GM18511 (cell line): ENCODE measurements around the gene KTI12.
"Not testable (repeated sequence)": the region's sequence is repeated elsewhere in the genome, so short reads cannot be mapped to it uniquely, and the experiment has no call there.

Experiments used
- ATAC-seq: cut with Tn5 transposase; IDR thresholded peaks from one replicate; pipeline ENCODE4 v1.9.1; 2021; ENCODE audit warnings: mild to moderate bottlenecking, moderate library complexity; ENCODE audit not compliant: unreplicated experiment

Gene KTI12

DNA sequence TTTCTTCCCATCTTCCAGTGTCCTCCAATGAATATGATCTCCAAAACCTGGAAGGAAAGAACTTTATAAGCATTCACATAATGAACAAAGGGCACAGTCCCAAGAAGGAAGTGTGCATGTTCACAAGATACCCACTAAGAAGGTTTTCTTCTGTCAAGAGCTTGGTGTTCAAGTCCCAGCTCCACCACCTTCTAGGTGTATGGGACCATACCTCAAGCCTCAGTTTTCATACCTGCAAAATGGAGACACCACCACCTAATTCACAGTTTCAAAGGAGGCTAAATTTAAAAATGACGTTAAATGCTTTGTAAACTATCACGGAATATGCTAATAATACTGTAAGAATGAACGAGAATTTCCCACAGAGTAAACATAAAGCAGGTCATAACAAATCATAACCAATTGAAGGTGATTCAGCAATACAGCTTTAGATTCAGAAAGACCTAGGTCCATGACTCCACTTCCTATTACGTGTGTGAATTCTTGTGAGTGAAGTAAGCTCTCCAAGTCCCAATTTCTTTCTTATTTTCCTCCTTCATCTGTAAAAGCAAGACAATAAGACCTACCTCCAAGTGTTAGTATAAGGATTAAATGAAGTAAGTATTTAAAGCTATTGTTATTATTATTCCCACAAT, 8.1 kb upstream of the KTI12 start:
- ATAC-seq: no peak

DNA sequence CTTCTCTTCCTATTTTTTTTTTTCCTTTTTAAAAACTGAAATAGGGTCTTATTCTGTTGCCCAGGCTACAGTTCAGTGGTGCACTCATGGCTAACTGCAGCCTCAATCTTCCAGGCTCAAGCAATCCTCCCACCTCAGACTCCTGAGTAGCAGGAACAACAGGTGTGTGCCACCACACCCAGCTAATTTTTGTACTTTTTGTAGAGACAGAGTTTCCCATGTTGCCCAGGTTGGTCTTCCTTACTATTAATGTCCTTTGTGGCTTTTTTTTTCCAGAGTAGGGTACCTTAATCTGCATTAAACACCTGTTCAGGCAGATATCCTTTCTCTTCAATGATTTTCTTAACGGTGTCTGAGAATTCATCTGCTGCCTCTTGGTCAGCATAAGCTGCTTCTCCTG, 4.3 kb upstream of the KTI12 start:
- no peak for ATAC-seq

DNA sequence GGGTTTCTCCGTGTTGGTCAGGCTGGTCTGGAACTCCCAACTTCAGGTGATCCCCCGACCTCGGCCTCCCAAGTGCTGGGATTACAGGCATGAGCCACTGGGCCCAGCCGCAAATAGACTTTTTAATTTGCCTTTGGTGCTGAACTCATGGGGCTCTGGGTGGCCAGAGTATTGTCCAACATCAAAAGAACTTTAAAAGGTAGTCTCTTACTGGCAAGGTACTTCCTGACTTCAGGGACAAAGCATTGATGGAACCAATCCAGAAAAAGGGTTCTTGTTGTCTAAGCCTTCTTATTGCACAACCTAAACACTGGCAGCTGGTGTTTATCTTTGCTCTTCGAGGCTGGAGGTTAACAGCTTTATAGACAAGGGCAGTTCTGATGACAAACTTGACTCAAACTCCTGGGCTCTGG, 3.8 kb upstream of the KTI12 start:
- no peak for ATAC-seq

DNA sequence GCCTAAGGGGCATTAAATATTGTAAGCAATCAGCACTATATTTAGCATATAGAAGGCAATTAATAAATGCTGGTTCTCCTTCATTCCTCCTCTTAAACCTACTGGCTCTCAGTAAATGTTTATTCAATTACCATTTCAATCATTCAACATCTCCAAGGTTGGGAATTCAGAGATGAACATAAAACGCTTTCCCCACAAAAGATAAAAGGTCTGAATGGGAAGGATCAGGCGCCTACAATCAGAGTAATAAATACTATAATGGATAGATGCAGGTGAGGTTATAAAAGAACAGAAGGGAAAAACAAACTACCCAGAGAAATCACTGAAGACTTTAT, 407 bp upstream of the KTI12 start:
- ATAC-seq: no peak

DNA sequence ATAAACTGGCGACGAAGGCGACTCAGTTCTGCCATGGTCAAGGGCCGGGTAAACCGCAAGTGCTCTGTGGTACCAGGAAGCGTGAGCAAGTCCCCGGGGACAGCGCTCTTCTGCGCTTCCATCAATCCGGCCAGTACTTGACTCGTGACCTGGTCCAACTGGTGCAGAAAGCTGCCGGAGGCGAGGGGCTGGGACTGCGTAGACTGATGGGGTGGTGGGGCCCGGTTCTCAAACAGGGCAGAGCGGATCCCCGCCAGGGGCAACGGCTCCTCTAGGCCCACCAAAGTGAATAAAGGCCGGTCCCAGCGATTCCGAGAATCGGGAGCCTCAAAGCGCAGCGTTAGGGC, 852 bp downstream of the KTI12 start:
- ATAC-seq: no peak

DNA sequence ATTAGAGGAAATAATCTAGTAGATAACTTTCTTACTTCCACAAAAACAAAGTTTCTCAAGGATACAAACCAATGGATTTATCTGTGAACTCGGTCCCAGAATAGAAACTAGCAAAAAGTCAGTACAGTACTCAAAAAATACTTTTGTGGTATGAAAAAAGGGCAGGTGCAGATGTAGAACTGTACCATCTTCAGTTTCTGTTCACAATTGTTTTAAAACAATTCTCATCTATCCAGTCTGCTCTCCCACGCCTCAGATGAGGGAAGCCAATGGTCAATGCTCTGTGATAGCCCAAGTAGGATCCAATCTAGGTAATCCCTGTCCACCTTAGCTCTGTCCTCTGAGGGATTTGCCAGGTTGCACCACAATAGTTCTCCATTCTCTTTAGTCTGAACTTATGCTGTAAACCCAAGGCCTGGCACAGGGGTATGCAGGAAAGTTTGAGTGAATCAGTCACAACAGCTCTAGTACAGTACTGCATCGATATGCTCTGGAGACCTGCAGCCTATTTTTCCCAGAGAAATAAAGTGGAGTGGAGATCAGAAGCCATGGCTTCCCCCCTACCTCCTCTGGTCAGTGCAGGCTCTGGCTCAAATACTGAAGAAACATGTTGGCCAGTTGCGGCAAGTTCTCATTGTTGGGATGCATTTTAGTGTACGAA, 1.4 kb downstream of the KTI12 start:
- no peak for ATAC-seq

DNA sequence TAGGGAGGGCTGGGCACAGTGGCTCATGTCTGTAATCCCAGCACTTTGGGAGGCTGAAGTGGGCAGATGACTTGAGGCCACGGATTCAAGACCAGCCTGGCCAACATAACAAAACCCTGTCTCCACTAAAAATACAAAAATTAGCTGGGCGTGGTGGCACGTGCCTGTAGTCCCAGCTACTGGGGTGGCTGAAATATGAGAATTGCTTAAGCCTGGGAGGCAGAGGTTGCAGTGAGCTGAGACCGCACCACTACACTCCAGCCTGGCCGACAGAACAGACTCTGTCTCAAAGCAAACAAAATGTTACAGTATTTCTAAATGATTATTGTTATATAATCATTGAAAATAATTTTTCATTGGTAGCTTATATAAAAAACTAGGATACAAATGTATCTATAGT, 4.8 kb downstream of the KTI12 start:
- not testable (repeated sequence) for ATAC-seq

DNA sequence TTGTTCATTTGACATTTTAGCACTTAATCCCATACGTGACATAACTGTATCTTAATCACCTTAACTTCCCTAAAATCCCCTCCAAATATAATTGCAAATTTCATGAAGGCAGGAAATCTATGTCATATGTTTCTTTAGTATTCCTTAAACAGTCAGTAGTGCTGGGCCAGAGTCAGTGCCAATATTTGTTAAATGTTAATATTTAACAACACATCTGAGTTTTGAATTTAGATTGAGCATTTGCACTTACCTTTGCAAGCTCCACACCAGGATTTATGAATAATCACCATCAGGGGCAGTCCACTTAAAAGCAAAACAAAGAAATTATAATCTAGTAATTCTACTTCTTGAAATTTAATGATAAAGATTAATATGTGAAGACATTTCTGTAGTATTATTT, 5.3 kb downstream of the KTI12 start:
- ATAC-seq: no peak

DNA sequence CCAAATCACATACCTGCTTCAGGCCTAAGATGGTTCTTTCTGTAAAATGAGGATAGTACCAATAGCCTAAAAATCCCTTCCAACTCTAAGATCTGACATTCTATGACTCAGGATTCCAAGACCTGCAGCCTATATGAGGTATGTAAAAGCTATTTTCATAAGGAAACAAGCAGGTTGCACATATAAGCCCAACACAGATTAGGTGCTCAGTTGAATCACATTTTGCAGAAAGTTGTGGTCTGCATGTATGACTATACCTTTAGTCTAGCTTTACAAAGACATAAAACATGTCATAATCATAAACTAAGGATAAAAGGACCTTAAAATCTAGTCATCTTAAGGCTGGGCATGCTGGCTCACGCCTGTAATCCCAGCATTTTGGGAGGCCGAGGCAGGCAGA, 7.3 kb downstream of the KTI12 start:
- ATAC-seq: no peak

DNA sequence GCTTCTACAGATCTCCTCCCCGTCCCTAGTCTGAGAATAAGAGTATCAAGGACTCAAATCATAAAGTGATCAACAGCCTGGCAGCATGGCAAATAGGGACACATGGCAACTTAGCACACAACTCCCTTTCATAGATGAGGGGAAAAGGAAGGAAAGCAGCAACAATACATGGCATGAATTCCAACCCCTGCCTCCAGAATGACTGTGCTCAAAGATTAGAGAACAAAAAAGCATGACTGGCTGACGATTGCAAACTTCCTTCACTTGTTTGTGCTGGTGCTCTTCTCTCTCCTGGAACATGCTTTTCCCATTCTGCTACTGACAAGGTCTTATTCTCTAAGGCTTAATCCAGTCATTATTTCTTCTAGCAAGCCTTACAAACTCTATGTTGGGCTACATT, 11.5 kb downstream of the KTI12 start:
- ATAC-seq: no peak

DNA sequence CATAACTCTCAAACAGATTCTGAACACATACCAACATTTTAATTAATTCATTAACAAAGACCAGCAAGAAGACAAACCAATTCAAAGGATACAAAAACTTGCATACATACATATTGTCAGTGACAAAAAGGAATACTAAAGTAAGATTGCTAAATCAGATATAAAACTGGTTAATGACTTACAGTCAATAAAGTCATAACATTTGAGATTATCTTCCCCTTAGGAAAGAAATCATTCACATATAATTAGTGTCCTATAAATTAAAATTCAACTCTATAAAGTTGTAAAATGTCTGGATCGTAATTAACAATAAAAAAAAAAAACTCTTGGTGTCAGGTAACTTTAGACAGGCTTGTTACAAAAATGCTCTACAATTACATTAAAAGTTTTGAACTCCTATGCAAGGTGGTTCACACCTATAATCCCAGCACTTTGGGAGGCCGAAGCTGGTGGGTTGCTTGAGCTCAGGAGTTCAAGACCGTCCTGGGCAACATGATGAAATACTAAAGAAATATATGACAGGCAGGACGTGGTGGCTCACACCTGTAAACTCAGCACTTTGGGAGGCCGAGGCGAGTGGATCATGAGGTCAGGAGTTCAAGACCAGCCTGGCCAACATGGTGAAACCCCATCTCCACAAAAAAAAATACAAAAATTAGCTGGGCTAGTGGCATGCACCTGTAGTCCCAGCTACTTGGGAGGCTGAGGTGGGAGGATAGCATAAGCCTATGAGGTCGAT, 25.4 kb downstream of the KTI12 start:
- no peak for ATAC-seq

DNA sequence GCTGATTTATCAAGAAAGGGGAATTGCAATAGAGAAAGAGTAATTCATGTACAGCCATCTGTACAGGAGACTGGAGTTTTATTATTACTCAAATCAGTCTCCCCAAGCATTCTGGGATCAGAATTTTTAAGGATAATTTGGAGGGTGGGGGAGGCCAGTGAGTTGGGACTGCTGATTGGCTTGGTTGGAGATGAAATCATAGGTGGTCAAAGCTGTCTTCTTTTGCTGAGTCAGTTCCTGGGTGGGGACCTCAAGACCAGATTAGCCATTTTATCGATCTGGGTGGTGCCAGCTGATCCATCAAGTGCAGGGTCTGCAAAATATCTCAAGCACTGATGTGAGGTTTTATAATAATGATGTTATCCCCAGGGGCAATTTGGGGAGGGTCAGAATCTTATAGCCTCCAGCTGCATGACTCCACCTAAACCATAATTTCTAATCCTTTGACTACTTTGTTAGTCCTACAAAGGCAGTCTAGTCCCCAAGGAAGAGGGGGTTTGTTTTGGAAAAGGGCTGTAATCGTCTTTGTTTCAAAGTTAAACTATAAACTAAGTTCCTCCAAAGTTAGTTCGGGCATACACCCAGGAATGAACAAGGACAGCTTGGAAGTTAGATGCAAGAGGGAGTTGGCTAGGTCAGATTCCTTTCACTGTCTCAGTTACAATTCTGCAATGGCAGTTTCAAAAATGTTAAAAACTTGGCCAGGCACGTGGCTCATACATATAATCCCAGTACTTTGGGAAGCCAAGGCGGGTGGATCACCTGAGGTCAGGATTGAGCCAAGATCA, 26.2 kb downstream of the KTI12 start:
- no peak for ATAC-seq

DNA sequence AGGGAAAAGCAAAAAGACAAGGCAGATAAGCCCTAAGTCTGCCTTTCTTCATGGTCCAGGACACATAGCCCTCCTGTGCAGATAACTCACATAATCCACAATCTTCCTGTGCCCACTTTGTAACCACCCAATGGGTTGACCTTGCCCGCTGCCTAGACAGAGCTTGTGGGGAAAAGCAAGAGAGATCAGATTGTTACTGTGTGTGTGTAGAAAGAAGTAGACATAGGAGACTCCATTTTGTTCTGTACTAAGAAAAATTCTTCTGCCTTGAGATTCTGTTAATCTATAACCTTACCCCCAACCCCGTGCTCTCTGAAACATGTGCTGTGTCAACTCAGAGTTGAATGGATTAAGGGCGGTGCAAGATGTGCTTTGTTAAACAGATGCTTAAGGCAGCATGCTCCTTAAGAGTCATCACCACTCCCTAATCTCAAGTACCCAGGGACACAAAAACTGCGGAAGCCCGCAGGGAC, 27.5 kb downstream of the KTI12 start:
- ATAC-seq: not testable (repeated sequence)

DNA sequence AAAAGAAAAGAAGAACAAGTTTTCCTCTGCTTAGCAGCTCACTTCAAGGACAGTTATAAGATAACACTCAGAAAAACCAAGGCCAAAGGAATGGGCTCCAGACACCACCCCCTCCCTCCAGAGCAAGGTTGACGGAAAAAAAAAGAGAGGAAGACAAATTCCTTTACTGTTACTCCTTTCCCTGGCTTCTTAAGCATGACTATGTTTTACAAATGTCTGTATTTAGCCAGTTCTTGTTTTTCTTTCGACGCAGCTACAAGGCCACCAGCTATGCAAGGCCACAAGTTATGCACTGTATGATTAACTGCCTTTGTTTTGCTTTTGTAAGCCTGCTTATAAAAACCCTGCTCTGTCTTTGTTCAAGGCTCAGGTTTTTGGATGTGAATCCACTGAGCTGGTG, 28.1 kb downstream of the KTI12 start:
- not testable (repeated sequence) for ATAC-seq

DNA sequence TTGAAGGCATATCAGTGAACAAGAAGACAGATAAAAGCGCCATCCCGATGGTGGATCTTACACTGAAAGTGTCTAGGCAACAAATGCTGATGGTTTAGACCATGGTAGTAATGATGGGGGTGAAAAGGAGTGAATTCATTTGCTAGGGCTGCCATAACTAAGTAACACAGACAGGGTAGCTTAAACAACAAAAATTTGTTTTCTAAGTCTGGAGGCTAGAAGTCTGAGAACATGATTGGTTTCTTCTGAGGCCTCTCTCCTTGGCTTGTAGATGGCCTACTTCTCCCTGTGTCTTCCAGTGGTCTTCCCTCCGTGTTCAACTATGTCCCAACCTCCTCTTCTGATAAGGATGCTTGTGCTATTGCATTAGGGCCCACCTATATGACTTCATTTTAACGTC, 29.7 kb downstream of the KTI12 start:
- ATAC-seq: no peak

DNA sequence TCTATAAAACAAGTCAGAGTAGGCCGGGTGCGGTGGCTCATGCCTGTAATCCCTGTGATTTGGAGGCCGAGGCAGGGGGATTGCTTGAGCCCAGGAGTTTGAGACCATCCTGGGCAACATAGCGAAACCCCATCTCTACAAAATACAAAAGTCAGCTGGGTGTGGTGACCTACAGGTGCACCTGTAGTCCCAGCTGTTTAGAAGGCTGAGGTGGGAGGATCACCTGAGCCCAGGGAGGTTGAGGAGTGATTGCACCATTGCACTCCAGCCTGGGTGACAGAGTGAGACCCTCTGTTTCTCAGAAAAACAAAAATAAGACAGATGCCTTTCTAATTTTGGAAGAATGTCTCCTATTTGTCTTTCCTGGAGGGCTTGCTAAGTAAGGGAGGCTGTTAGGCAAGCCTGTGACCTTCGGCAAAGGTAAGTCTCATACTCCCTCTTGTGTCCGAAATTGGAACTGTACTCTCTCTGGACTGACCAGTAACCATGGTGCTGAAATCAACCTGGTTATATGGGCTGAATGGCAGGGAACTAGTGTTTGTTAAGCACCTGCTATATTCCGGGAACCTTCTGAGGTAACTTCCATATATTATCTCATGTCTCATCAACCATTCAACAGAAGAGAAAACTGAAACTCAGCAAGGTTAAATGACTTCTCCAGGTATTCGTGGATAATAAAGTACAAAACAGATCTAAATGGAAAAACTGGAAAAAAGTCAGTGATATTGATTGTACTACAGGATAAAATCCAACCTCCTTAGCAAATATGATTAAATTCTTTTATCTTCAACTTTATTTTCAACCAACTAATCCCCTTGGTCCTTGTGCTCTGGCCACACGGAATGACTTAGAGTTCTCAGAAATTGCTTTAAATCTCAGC, 31.3 kb downstream of the KTI12 start:
- ATAC-seq: peak; percentile 67

DNA sequence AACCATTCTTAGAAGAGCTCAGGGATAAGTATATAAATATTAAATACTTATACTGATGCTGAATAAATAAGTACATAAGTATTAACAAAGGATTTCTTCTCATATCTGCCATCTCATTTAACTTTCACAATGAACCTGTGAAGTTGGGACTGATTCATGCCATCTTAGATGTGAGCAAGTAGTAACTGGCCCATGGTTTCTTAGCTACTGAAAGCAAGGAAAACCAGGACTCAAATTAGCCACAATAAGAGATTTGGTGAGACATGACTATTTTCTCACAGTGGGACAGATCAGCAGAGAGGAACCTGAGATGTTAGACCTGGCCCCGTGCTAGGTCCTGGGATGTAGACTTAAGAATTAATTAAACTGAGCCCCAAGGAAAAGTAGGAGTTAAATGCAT, 34.9 kb downstream of the KTI12 start:
- ATAC-seq: no peak

DNA sequence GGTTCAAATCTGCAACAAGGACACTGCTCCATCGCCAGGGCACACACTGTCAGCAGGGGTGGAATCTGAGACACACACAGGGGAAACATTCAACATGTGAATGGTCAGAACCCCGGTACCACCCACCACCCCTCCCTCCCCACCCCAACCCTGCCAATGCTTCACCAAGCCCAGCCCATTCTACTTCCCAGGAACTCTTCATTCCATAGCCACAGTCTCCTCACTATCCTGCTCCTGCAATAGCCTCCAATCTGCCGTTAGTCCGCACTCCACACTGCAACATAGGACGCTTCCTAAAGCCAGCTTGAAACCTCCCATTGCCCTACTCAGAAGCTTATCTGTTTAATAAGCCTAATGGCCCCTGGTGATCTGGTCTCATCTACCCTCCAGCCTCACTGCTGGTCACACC, 35.6 kb downstream of the KTI12 start:
- no peak for ATAC-seq

DNA sequence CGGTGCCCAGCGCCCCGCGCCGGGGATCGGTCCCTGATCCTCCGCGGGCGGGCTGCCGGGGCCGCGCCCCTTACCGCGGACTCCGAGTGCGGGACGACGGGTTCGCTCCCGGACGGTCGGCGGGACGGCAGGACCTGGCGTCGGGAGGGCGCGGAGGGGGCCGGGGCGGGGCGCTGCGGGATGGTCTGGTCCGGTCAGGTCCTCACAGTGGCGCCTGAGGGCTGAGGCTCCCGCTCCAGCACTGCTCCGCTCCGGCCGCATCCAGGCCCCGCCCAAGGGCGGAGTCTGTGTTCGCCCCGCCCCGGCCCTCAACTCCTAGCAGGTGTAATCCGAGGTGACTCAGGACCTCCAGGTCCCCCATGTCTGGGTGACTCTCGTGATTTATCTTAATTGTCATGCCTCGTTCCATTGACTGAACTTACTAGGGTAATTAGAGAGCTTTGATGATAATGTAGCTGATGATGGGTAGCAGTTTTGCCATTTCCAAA, 43.1 kb downstream of the KTI12 start, which contains the start of gene RAB3B:
Gene RAB3B (minus strand): TSS at position 223 of the 488 bp plus-strand sequence. CDS start 13,583 bp downstream, outside the sequence.
- peak; percentile 91 for ATAC-seq
